COLO829 (cell line): ENCODE data around the gene ARHGAP27.
"Not testable (repeated sequence)": the region's sequence is repeated elsewhere in the genome, so short reads cannot be mapped to it uniquely, and the experiment has no call there.

Experiments
- DNase-seq: peaks from one replicate; pipeline ENCODE4 v3.0.0; 2012; ENCODE audit warnings: low spot score

ARHGAP27 gene

DNA sequence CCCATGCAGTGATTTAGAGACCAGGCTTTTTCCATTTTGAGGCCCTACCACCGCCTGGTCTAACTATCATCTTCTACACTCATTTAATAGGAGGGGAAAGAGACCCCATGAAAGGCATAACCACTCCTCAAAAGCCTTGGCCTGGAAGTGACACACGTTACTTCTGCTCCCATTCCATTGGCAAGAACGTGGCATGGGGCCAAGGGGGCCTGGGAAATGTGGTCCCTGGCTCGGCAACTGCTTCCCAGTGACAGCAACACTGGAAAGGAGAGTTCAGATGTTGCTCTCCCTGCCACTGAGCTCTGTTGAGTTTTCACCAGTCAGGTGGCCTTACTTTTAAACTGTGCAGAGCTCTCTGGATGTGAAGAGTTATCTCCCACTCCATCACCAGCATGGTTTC lies 70.7 kb downstream of the ARHGAP27 start:
- no peak for DNase-seq

- no peak for DNase-seq
Observed at GRCh38 chr17:45361451-45361850, 71.2 kb downstream of the ARHGAP27 start.

GRCh38 chr17:45357364-45357997 lies 75.2 kb downstream of the ARHGAP27 start:
- DNase-seq, result no peak

- DNase-seq, result no peak
Observed at GRCh38 chr17:45355087-45355486, 77.6 kb downstream of the ARHGAP27 start.

DNA sequence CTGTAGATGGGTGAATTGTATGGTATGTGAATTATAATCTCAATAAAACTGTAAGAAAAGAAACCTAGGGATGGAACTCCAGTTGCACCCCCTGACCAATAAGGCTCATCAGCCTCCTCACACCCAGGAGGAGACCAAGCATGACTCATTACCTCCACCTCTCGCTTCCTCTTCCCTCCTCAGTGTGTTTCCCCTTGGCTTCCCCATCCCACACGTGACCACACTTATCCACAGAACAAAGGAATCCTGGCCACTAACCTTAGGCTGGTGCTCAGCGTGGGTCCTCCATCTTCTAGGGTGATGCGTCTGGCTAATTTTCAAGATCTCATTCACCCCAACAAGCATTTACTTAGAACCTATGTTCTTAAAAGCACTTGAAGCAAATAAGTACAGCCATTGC lies 79.6 kb downstream of the ARHGAP27 start:
- DNase-seq, result no peak

DNA sequence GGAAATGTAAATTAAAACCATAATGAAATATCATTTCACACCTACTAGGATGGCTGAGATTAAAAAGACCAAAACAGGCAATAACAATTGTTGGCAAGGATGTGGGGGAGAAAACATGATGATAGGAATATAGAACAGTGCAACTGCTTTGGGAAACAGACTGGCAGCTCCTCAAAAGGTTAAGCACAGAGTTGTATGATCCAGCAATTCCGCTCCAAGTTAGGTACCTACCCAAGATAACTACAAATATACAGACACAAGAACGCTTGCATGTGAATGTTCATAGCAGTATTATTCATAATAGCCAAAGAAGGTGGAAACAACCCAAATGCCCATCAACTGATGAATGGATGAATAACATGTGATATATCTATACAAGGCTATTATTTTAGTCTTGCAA lies 80.8 kb downstream of the ARHGAP27 start:
- DNase-seq, result no peak

GRCh38 chr17:45347444-45347843 lies 85.2 kb downstream of the ARHGAP27 start:
- DNase-seq, result no peak

DNA sequence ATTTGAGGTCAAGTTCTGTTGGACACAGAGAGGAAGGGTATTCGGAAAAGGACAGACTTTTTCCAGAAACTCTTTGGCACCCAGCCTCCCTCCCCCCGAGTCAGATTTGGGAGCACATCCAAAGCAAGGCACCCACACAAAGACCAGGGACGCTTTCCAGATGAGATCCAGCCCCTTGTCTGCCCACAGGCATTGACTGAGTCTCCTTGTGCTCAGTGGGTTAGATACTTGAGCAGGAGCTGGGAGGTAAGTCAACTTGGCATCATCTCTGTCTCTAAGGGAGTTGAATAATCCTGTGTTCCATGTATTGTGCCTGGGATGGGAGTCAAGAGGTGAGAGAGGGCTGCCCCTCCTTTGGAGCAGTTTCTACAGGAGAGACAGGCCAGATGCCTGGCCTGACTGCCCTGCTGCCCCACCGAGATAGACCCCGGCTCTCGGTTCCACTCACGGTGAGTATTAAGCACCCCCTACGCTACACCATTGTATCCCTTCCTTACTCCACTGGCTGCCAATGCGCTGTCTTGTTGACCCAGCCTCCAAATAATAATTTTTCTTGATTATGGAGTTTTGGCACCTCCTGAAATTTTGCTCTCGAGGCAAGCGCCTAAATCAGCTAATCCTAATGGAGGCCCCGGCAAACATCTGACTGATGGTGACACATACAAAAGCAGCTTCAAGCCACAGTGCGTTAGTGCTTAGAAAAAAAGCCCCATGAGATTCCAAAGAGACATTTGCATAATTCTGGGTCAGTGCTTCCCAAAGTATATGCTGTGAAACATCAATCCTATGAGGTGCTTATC lies 86.3 kb downstream of the ARHGAP27 start:
- no peak for DNase-seq

- DNase-seq, result no peak
Observed at GRCh38 chr17:45345554-45346215, 87.0 kb downstream of the ARHGAP27 start.

DNA sequence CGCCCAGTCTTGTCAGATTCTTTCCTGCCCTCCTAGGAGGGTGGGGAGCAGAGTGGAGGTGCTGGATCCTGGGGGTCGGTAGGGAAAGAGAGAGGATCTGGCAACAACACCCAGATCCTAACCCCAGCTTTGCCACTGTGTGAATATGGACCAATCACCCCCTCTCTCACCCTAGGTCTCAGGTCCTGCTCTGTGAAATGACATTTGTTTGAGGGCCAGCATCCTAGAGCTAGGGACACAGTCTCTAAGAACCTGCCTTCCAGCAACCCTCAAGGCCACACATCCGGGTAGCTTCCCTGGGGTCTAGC lies 87.5 kb downstream of the ARHGAP27 start:
- no peak for DNase-seq

DNA sequence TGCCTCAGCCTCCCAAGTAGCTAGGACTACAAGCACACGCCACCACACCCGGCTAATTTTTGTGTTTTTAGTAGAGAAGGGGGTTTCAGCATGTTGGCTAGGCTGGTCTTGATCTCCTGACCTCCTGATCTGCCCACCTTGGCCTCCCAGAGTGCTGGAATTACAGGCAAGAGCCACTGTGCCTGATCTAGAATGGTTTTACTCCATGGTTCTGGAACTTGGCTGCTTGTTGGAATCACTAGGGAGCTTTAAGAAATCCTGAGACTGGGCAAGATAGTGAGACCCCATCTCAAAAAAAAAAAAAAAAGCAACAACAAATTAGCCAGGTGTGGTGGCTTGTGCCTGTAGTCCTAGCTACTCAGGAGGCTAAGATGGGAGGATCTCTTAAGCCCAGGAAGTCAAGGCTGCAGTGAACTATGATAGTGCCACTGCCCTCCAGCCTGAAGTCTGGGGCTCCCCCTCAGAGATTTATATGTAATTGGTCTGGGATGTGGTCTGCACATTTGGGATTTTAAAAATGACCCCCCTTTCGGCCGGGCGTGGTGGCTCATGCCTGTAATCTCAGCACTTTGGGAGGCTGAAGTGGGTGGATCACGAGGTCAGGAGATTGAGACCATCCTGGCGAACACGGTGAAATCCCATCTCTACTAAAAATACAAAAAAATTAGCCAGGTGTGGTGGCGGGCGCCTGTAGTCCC lies 88.6 kb downstream of the ARHGAP27 start:
- DNase-seq, result not testable (repeated sequence)
